Measurements from ENCODE around the gene CALM3.

The CALM3 gene

DNA sequence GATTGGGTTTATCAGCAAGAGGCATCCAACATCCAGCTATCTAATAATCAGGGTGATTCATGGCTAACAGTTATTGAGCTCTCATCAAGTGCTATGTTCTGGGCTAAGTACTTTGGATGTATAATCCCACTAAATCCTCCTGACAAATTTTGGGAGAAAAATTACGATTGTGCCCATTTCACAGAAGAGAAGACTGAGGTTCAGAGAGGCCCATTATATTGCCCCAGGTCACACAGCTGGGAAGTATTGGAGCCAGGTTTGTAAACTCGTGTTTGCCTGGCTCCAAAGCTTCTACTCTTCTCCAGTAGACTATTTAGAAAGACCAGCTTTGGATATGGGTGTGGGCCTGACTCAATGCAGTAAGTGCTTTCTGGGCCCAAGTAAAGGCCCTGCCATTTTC lies 20.9 kb upstream of the CALM3 start:
- TF ChIP-seq, protein P1, sequence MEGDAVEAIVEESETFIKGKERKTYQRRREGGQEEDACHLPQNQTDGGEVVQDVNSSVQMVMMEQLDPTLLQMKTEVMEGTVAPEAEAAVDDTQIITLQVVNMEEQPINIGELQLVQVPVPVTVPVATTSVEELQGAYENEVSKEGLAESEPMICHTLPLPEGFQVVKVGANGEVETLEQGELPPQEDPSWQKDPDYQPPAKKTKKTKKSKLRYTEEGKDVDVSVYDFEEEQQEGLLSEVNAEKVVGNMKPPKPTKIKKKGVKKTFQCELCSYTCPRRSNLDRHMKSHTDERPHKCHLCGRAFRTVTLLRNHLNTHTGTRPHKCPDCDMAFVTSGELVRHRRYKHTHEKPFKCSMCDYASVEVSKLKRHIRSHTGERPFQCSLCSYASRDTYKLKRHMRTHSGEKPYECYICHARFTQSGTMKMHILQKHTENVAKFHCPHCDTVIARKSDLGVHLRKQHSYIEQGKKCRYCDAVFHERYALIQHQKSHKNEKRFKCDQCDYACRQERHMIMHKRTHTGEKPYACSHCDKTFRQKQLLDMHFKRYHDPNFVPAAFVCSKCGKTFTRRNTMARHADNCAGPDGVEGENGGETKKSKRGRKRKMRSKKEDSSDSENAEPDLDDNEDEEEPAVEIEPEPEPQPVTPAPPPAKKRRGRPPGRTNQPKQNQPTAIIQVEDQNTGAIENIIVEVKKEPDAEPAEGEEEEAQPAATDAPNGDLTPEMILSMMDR (IDR thresholded peaks at IDR 0.05; ENCODE audit: low read depth, low read length, missing control alignments), result no peak
- no peak overlapping the region for H3K4me3 ChIP-seq (ENCODE audit: low read depth, low read length)
- in situ Hi-C loops (cut with HindIII; ENCODE audit: low sequenced_read_pairs), result no loop called here
- DNase-seq (ENCODE audit: low read depth), result no peak

DNA sequence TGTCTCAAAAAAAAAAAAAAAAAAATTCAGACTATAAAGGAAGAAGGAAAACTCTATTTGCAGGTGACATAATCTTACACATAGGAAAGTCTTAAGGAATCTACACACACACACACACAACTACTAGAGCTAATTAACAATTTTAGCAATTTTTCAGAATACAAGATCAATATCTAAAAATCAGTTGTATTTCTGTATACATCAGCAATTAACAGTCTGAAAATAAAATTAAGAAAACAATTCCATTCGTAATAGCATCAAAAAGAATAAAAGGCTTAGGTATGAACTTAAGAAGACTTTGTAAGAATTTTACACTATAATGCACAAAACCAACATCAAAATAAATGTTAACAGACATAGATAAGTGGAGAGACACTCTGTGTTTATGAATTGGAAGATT lies 15.6 kb upstream of the CALM3 start:
- no peak overlapping the region for H3K4me3 ChIP-seq (ENCODE audit: low read depth, low read length)
- TF ChIP-seq, protein P1 (IDR thresholded peaks at IDR 0.05; ENCODE audit: low read depth, low read length, missing control alignments), result no peak
- DNase-seq (ENCODE audit: low read depth), result no peak
- in situ Hi-C loops (cut with HindIII; ENCODE audit: low sequenced_read_pairs), result no loop called here

DNA sequence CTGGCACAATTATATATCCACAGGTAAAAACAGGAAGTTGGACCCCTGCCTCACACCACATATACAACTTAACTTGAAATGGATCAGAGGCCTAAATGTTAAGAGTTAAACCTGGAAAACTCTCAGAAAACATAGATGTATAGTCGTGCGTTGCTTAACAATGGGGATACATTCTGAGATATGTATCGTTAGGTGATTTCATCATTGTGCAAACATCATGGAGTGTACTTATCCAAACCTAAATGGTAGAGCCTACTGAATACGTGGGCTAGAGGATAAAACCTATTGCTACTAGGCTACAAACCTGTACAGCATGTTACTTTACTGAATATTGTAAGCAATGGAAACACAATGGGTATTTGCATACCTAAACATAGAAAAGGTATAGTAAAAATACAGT lies 14.8 kb upstream of the CALM3 start:
- DNase-seq (ENCODE audit: low read depth), result no peak
- TF ChIP-seq, protein P1 (IDR thresholded peaks at IDR 0.05; ENCODE audit: low read depth, low read length, missing control alignments), result no peak
- H3K4me3 ChIP-seq (ENCODE audit: low read depth, low read length), result no peak overlapping the region
- in situ Hi-C loops (cut with HindIII; ENCODE audit: low sequenced_read_pairs), result no loop called here

DNA sequence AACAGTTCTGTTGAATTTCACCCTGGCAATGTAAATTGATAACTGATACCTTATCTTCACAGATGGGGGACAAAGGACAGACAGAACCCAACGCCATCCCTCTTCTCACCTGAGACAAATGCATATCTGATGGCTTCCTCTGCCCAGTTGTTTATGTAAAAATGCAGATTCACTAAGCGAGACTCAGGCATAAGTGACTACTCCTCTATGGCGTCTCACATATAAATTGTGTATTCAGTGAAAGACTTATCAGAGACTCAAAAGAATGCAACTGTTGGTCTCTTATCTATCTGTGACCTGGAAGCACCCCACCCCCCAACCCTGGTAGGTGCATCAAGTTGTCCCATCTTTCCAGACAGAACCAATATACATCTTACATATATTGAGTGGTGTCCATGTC lies 13.3 kb upstream of the CALM3 start:
- no peak overlapping the region for H3K4me3 ChIP-seq (ENCODE audit: low read depth, low read length)
- TF ChIP-seq, protein P1 (IDR thresholded peaks at IDR 0.05; ENCODE audit: low read depth, low read length, missing control alignments), result no peak
- in situ Hi-C loops (cut with HindIII; ENCODE audit: low sequenced_read_pairs), result no loop called here
- no peak for DNase-seq (ENCODE audit: low read depth)

DNA sequence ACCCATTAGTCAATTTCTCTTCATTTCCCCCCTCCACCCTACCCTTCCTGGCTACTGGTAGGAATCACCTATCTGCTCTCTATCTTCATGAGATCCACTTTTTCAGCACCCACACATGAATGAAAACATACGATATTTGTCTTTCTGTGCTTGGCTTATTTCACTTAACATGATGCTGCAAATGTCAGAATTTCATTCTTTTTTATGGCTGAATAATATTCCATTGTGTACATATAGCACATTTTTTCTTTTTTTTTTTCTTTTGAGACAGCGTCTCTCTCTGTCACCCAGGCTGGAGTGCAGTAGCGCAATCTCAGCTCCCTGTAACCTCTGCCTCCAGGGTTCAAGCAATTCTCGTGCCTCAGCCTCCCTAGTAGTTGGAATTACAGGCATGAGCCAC lies 9.9 kb upstream of the CALM3 start:
- DNase-seq (ENCODE audit: low read depth), result no peak
- no peak overlapping the region for H3K4me3 ChIP-seq (ENCODE audit: low read depth, low read length)
- in situ Hi-C loops (cut with HindIII; ENCODE audit: low sequenced_read_pairs), result no loop called here
- TF ChIP-seq, protein P1 (IDR thresholded peaks at IDR 0.05; ENCODE audit: low read depth, low read length, missing control alignments), result no peak

DNA sequence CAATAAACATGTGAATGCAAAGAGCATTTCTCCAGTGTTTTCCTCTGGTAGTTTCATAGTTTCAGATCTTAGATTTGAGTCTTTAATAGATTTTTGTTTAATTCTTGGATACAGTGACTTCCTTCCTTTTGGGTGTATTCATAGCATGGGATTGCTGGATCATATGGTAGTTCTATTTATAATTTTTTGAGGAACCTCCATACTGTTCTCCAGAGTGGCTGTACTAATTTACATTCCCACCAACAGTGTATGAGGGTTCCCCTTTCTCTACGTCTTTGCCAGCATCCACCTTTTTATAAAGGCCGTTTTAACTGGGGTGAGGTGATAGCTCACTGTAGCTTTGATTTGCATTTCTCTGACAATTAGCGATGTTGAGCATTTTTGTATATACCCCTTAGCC lies 9.3 kb upstream of the CALM3 start:
- TF ChIP-seq, protein P1 (IDR thresholded peaks at IDR 0.05; ENCODE audit: low read depth, low read length, missing control alignments), result no peak
- H3K4me3 ChIP-seq (ENCODE audit: low read depth, low read length), result no peak overlapping the region
- DNase-seq (ENCODE audit: low read depth), result no peak
- in situ Hi-C loops (cut with HindIII; ENCODE audit: low sequenced_read_pairs), result no loop called here

DNA sequence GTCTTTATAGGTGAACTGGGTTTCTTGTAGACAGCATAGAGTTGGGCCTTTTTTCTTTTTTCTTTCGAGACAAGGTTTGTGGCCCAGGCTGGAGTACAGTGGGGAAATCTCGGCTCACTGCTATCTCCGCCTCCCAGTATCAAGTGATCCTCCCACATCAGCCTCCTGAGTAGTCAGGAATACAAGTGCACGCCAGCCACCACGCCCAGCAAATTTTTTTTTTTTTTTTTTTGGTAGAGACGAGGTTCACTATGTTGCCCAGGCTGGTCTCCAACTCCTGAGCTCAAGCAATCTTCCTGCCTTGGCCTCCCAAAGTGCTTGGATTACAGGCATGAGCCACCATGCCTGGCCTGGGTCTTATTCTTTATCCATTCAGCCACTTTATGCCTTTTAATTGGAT lies 5.1 kb upstream of the CALM3 start:
- in situ Hi-C loops (cut with HindIII; ENCODE audit: low sequenced_read_pairs), result no loop called here
- no peak overlapping the region for H3K4me3 ChIP-seq (ENCODE audit: low read depth, low read length)
- DNase-seq (ENCODE audit: low read depth), result no peak
- TF ChIP-seq, protein P1 (IDR thresholded peaks at IDR 0.05; ENCODE audit: low read depth, low read length, missing control alignments), result no peak

Measured in astrocyte of the cerebellum (primary cell).